GM19023 (cell line): ENCODE data around the gene ANP32B.
"Not testable (repeated sequence)": the region's sequence is repeated elsewhere in the genome, so short reads cannot be mapped to it uniquely, and the experiment has no call there.

Source experiments
- ATAC-seq: cut with Tn5 transposase; IDR thresholded peaks from one replicate; pipeline ENCODE4 v1.9.1; 2021; ENCODE audit warnings: mild to moderate bottlenecking, moderate library complexity; ENCODE audit not compliant: unreplicated experiment

Gene ANP32B

DNA sequence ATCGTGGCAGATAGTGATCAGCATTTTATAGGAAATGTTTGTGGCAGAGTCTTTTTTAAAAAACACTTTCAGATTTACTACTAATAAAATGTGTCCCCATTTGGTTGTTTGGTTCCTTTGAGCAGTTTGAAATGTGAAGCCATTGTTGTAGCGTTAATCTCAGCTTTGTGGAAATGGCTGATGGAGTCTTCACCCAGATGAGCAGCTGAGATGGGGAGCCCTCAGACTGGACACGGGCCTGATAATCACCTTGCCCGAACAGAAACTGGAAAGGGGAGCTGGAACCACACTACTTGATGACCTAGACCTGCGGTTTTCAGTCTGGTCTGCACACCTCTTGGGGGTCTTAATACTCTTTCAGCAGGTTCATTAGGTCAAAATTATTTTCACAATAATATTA, 20.6 kb upstream of the ANP32B start:
- no peak for ATAC-seq

DNA sequence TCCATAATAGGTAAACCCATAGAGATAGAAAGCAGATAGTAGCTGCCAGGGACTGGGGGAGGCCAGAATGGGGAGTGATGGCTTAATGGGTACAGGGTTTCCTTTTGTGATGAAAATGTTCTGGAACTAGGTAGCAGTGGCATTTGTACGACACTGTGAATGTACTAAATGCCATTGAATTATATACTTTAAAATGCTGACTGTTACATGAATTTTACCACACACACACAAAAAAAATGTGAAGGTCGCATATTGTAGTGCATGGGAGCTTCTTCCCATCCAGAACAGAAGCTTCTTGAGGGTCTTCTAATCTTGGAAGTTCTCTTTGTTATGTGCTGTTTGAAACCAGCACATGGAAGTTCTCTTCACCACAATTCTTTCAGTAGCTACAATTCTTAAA, 19.9 kb upstream of the ANP32B start:
- no peak for ATAC-seq

DNA sequence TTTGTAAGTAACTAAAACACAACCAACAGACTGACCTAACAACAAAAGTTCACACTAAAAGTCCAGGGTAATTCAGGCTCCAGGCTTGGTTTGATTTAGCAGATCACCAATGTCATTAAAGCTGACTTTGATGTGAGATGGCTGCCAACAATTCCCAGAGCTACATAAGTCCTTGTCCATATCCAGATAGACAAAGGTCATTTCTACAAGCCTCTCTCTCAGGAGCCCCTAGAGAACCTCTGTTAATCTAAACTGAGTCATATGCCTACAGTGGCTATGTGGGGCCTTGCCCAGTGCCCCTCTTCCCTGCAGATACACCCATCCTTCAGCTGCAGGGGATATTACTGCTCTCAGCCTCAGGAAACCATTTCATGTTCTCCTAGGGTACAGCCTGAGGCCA, 18.2 kb upstream of the ANP32B start:
- ATAC-seq, result no peak

DNA sequence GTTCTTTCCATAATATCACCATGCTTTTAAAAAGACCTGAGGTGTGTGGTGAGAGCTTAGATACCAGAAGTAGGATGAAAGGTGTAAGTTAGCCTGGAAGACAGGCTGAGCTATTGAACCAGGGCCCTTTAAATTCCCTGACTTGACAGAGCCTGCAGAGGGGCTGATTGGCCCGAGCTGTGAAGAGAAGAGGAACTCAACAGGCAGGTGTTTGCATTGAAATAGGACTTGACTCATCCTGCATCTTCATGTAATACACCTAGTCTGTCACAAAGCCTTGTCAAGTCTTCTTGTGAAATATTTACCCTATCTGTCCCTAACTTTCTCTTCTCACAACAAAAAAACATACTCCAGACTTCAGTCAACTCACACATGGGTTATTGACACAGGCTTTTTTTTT, 16.6 kb upstream of the ANP32B start:
- no peak for ATAC-seq

DNA sequence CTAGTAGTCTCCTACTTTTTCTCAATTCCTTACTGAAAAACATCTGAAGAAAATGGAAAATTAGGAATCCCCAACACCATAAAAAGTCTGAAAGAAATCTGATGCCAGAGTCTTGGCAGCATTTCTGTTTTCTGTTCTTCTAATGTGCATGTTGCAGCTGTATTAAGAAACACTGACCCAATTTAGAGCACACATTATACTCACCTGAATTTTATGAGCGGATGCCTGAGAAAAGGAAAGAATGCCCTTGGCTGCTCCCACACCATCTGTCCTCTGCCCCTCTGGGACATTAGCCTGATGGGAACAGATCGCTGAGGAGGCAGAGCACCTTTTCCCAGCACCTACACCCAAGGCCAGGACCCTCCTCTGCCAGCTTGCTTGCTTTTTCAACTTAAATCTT, 14.1 kb upstream of the ANP32B start:
- ATAC-seq, result no peak

DNA sequence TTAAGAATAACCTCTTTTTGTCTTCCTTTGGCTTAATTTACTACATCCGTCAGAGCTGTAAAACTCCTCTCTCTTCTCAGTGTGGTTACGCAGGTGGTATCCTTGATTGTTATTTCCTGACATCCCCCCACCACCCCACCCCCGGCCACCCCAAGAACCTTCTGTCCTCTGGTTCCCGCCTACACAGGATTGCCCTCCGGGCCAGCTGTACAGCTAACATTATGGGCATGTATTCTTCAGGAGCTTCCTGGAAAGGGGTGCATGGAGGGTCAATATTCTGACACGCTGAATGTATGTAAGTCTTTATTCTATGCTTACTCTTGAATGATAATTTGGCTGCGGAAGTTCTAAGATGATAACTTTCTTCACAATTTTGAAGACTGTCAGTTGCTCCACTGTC, 13.0 kb upstream of the ANP32B start:
- ATAC-seq, result no peak

DNA sequence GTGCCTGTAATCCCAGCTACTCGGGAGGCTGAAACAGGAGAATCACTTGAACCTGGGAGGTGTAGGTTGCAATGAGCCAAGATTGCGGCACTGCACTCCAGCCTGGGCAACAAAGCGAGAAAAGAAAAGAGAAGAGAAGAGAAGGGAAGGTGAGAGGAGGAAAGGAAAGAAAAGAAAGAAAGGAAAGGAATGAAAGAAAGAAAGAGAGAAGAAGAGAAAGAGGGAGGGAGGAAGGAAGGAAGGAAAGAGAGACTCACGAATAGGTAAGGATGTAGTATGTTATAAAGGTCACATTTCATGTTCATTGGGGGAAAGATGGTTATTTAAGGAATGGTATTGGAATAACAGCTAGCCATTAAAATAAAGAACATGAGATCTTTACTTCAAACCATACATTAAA, 10.4 kb upstream of the ANP32B start:
- ATAC-seq, result no peak

DNA sequence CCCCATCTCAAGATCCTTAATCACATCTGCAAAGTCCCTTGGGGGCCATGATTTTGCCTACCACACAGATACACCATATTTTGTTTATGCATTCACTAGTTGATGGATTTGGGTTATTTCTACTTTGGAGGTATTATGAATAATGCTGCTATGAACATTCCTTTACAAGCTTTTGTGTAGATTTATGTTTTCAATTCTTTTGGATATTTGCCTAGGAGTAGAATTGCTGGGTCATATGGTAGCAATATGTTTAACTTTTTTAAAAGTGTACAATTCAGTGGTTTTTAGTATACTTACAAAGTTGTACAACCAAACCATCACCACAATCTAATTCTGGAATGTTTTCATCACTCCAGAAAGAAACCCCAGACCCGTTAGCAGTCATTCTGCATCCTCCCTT, 7.8 kb upstream of the ANP32B start:
- no peak for ATAC-seq

DNA sequence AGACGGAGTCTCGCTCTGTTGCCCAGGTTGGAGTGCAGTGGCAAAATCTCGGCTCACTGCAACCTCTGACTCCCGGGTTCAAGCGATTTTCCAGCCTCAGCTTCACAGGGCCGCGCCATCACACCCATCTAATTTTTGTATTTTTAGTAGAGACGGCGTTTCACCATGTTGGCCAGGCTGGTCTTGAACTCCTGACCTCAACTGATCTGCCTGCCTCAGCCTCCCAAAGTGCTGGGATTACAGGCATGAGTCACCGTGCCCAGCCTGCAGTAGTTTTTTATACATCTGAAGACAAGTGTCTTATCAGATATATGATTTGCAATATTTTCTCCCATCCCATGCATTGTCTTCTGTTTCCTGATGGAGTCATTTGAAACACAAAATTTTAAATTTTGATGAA, 6.5 kb upstream of the ANP32B start:
- ATAC-seq, result not testable (repeated sequence)

DNA sequence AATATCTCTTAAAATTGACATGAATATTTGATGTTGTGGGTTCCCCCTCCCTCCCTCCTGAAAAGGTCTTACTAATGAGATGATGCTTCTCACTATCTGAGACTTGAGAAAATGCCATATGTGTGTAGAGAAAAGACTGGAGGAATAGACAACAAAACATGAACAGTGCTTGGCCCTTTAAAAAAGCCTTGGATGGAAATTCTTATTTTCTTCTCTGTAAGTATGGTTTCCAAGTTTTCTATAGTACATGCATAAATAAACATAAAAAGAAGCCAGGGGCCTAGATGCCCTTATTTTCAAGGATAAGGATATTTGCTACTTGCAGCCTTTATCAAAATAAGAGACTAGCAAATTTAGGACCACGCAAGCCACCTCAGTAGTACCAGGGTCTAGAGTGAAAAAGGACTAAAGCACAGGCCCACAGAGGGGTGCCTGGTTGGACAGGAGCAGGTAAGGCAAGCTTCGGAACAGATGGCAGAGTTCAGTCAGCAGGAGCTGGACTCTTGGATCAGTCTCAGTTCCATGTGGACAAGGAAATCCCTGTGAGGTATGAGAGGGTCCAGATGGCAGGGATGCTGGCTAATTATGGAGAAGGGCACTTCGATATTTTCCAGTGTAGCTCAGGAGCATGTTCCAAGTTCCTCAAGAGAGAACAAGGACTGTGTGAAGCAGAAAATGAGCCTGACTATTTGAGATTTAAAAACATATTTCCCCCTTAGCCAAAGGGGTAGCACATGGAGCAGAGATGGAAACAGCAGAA, 4.6 kb upstream of the ANP32B start:
- ATAC-seq, result no peak

DNA sequence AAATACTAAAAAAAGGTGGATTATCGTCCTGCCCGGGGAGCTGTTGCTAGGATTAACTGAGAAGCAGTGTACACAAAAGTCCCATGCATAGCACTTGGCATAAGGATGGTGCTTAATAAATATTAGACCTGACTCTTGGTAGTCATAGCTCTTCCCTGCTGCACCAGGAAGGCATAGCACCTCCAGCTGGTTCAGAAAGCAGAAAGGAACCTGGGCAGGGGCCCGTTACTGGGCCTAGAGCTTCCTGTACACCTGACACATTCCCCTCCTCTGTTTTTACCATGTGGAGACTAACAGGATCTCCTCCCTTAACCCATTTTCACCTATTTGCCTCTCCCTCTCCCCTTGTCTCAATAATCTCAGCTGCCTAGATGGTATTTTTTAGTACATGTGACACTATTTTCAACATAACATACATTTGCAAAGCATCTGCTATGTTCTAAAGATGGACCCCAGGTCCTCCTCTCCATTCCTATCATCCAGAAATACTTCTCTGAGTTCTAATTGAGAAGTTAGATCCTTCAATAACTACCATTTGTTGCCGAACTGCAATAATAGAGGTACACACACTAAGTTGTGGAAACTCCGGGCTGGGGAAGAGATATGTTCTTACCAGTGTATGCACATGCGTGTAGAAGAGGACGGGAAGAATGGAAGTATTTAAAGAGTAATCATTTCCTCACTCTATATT, 3.2 kb upstream of the ANP32B start:
- no peak for ATAC-seq

DNA sequence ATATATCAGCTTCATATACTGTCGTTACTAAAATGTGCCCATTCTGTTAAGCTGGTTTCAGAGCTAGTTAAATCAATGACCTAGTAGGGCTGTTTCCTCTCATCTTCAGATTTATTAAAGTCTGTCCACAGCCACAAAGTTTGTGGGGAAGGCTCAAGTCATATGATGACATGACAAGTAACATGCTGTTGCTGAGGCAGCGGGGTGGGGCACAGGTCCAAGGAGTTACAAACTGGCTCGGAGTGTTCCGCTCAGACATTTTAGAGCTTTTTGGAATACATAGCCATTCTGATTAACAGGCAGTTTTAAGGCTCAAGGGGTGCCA, 2.7 kb upstream of the ANP32B start:
- no peak for ATAC-seq

DNA sequence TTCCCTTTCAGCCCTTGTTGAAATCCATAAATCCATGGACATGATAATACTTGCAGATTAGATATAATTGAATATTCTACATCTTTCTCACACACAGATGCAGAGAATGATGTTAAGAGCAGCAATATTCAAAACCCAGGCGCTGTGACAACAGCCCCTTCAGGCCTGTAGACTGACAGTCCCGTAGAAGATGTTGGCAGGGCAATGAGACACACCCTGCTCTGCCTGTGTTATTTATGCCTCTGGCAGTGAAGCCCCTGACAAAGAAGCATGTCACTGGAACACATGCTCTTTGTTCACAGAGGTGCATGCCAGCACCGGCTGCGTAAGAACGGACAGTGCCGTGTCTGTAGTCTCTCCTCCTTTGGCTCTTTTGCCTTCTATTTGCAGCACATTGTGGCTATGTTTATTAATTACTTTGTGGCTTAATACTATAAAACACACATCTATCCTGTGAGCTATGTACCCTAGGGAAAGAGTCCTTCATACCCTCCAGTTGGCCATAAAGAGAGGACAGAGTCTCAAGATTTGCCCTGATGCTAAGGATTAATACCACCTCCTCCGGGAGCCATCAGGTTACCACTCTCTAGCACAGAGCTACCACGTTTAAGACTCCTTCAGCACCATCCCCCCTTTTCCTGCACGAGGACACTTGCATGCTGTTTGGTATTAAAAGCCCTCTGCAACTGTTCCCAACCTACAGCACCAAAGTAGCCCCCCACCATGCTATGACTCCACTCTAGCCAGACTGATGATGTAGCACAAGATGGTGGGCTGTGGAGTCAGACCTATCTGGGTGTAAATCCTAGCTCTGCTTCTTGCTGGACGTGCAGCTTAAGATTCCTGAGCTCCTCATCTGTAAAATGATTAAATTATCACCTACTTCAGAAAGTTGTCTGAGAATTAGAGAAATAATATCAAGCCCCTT, 2.0 kb upstream of the ANP32B start:
- ATAC-seq, result no peak

DNA sequence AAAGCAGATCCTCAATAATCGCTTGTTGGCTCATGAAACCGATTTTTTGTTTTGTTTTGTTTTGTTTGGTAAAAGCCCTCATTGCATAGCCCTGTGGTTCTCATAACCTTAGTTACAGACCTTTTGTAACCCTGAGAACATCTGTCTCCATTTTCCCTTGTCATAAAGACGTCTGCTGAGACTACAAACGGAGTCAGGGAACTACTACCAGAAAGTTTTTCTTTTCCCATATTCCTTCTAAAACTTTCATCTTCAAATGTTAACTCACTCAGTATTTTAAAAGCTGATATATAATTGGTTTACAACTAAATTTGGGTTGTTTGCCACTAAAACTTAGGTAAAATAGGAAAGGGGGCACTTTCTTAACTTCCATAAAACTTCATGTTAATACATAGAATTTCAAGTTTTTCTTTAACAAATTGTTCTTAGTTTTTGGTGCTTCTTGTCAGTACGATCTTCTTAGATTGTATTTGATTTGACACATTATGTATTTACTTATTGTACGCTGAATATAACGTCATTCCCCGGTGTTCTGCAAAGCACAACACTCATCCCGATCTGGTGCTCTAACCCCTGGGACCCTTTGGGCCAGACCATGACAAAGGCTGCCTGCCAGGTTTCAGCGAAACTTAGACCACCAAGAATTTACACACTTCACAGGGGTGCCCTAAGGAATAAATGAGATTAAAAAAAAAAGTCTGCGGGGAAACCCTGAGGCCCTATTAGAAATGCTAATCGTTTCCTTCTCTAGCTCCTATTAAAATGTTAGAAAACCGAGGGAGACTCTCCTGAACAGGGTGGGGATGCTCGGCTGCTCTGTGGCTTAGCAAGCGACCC, 1.1 kb upstream of the ANP32B start:
- no peak for ATAC-seq

DNA sequence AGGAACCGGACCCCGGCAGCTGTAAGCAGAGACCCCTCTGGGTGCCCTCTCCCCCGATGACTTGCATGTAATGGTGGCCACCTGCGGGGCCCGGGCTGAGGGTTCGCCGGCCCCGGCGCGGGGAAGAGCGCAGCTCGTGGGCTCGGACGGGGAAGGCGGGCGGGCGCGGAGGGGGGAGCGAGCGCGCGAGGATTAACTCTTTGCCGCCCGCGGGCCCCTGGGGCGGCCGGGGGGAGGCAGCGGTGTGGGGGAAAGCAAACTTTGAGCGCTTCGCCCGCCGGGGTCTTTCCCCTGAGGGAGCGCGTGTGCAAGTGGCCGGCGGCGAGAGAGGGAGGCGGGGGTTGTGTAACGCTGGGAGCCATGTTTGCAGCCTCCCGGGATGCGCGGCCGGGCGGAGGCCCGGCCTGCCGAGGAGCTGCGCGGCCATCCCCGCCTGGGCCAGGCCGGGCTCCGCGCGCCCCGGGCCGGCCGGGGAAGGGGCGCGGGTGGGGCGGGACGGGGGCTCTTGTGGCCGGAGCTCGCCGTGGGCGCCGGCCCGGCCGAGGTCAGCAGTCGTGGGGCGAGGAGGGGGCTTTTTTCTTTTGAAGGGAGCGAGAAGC, 547 bp downstream of the ANP32B start:
- ATAC-seq, result peak; percentile 22

DNA sequence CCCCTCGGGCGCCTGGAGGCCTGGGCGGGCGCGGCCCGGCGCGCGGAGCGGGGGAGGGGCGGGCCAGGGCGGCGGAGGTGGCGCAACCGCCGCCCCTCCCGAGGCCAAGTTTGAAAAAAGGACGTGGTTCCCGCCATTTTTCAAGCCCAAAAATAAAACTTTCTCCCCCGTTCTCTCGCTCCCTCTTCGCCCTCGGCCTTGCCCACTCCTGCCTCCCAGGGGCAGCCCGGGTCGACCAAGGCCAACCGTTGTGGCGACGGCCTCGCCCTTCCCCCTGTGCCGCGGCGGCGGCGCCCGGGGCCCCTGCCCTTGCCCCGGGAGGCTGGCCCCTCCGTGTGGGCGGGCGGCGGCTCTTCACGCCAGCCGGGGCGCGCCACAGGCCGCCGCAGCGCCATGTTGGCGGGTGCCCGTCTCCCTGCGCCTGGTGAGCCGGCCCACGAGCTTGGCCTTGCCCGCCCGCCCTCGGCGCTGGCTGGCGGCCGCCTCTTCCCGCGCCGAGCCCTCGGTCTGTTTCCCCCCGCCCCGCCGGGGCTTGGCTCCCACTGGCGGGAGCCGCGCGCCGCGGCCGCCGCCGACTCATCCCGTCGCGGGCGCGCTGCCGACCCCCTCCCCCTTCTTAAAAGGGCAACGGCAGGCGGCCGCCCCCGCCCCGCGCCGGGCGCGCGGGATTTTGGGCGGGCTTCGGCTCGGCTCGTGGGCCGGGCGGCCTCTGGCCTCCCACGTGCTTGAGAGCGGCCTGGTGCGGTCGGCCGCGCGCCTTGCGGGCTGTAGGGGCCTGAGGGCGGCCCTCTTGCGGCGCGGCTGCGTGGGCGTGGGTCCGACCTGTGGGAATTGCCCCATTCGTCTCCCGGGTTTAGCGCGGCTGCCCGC, 1.3 kb downstream of the ANP32B start:
- ATAC-seq, result peak; percentile 28

DNA sequence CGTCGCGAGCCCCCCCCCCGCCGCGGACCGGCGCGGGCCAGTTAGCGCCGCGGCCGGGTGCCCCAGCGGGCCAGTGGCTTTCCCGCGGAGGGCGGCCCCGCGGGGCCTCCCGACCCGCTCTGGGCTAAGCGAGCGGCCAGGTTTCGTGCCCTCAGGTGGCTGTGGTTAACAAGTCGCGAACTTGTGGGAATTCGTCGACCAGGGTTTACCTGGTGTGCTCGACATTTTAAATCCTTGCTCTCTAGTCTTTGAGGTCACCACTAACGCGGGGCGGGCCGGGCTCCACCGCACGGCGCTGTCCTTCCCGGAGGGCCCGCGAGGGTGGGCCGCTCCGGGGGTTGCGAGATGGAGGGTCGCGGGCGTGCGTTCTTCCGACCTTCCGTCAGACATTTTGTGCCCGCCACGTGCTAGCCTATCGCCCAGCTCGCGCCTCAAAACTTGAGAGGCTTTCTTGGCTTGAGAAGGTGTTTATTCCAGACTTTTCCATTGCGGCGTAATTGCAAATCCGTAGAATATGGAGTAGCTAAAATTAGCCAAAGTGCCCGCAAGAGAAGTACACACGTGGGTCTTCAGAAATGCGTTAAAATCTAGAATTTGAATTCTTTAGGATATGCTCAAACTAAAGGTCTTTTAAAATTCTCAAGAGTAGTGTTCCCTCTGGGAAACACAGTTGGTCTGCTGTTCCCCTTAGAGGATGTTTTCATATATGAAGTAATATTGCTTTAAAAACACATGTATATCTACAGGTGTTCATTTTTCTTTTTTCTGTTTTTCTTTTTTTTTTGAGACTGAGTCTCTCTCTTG, 2.1 kb downstream of the ANP32B start:
- no peak for ATAC-seq

DNA sequence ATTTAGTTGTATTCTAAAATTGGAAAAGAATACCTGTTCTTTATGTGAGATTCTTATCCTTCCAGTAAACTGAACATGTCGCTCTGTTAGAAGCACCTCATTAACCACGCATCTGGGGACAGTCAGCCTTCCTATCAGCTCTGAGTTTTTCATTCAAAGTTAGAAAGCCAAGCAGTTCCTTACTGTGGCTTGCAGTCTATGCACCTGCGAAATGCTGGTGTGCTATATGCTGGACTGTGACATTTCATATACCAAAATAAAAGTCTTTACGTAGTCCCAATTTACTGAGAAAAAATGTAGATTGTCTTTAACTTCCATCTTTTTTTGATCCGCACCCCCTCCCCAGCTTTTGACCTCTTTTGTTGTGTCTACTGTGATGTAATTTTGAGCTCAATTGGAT, 4.3 kb downstream of the ANP32B start:
- no peak for ATAC-seq

DNA sequence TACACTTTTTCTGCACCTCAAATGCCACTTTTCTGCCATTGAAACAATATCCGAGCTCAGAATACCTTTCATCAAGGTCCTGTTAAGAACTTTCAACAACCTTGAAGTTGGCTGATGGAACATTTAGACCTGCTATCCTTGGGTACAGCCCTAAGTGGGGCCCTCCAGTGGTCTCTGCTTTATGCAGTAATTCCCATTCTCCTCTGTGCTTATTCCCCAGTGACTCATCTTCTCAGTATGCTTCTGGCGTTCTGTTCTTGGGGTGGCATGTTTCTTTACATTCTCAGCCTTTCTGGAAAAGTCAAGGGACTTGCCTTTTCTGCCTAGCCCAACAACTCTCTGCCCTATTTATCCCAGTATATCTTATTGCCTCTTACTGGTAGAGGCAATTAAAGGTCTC, 7.1 kb downstream of the ANP32B start:
- no peak for ATAC-seq
